NB4 (cell line): Measurements from ENCODE around the gene MTF1.

Experiments used
- POLR2A ChIP-seq: IDR thresholded peaks from 2 replicates; pipeline ENCODE4 v1.6.1; 2011; ENCODE audit warnings: mild to moderate bottlenecking; ENCODE audit not compliant: insufficient read length; ENCODE audit errors: extremely low read depth
- TF ChIP-seq, protein P1 (sequence below): IDR thresholded peaks from one replicate; pipeline ENCODE4 v1.5.1; 2012; ENCODE audit warnings: low read depth, low read length

DNA sequence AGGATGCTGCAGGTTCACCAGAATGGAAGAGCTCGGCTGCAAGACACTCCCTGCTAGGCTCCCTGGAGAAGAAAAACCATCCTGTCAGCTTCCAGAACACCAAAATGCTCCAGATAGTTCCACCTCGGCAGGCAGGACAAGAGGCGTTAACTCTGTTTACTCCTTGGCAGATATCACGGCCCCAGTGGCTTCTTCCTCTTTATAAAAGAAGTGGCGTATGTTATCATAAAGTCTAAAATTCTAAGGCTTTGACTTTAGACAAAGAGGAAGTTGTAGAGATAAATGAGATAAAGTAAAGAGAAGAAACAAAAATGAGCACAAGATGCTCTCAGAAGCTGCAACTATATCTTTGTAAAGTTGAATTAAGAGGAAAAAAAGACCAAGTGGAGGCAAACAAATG, 24.3 kb upstream of the MTF1 start:
- TF ChIP-seq POLR2A: no peak
- TF ChIP-seq, protein P1, sequence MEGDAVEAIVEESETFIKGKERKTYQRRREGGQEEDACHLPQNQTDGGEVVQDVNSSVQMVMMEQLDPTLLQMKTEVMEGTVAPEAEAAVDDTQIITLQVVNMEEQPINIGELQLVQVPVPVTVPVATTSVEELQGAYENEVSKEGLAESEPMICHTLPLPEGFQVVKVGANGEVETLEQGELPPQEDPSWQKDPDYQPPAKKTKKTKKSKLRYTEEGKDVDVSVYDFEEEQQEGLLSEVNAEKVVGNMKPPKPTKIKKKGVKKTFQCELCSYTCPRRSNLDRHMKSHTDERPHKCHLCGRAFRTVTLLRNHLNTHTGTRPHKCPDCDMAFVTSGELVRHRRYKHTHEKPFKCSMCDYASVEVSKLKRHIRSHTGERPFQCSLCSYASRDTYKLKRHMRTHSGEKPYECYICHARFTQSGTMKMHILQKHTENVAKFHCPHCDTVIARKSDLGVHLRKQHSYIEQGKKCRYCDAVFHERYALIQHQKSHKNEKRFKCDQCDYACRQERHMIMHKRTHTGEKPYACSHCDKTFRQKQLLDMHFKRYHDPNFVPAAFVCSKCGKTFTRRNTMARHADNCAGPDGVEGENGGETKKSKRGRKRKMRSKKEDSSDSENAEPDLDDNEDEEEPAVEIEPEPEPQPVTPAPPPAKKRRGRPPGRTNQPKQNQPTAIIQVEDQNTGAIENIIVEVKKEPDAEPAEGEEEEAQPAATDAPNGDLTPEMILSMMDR: no peak
